ENCODE results near the gene TM9SF3. TPM values are rescaled to one million over a fixed set of nuclear protein-coding genes. Genes with fewer than 3 reads are reported as not detected.
A peak's percentile ranks its signal among the peaks of the same experiment; 100 is the strongest.

TM9SF3 gene
- total and polyA plus RNA-seq, 8 donors: 28.6 to 343 (median 72.2) TPM

DNA sequence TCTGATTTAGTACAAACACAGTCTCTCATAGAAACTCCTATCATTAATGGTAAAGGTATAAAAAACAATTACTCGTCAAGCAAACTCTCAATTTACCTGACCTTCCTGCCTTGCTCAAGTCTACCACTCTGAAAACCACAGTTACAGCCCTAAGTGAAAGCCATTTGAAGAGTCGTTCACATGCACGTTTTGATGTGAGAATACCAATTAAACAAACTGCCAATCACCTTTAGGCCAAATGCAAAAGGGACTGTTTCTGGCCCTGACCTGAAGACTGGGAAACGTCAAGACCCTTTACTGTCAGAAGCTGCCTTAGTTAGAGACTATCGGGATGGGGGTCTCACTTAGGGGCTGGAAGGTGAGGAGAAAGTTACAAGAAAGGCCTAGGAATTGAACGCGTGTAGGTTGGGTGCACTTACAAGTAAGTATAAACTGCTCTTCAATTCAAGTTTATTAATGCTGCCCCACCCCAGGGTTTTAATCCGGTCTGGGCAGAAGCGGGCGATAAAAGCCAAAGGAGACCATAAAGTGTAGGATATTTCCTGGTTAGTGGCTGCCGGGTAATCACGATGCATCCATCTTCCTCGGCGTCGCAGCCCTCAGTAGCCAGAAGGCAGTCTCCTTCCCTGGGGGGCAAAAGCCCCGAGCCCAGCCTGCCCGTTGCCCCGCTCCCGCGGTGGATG lies 935 bp downstream of the TM9SF3 start:
- Histone ChIP-seq H3K9me3 (no peaks in the 10 kb centered on the region), H3K4me3 (peak overlapping the region; percentile 74 to 92 (median 83)), H3K36me3 (no peaks in the 10 kb centered on the region), H3K4me1 (peaks cover 49 to 75% (median 62%) of the 10 kb centered on the region in 4 donors), H3K27me3 (no peaks in the 10 kb centered on the region), H3K27ac (peak overlapping the region; percentile 97 to 100 (median 99))
- TF ChIP-seq, protein P1, sequence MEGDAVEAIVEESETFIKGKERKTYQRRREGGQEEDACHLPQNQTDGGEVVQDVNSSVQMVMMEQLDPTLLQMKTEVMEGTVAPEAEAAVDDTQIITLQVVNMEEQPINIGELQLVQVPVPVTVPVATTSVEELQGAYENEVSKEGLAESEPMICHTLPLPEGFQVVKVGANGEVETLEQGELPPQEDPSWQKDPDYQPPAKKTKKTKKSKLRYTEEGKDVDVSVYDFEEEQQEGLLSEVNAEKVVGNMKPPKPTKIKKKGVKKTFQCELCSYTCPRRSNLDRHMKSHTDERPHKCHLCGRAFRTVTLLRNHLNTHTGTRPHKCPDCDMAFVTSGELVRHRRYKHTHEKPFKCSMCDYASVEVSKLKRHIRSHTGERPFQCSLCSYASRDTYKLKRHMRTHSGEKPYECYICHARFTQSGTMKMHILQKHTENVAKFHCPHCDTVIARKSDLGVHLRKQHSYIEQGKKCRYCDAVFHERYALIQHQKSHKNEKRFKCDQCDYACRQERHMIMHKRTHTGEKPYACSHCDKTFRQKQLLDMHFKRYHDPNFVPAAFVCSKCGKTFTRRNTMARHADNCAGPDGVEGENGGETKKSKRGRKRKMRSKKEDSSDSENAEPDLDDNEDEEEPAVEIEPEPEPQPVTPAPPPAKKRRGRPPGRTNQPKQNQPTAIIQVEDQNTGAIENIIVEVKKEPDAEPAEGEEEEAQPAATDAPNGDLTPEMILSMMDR (IDR thresholded peaks at IDR 0.05): no peak
- no peak for TF ChIP-seq EP300 (IDR thresholded peaks at IDR 0.05)
- TF ChIP-seq POLR2AphosphoS5 (IDR thresholded peaks at IDR 0.05): no peak
- TF ChIP-seq POLR2A (IDR thresholded peaks at IDR 0.05): no peak
- intact Hi-C loops (cut with DNase I; ENCODE audit: low total_unique reads): no loop called here
- DNase-seq: peak in 1 of 2 donors; percentile 78
- WGBS, 5 donors: 1 to 2% (median 1%) methylated on average over 17 to 20 of the region's 20 CpGs

DNA sequence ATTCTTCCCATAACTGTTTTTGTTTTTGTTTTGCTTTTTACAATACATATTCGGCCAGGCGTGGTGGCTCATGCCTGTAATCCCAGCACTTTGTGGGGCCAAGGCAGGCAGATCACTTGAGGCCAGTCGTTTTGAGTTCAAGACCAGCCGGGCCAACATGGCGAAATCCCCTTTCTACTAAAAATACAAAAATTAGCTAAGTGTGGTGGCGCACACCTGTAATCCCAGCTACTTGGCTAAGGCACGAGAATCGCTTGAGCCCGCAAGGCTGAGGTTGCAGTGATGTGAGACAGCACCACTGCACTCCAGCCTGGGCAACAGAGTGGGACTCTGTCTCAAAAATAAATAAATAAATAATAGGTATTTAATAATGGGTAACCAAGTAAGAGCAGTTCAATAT lies 2.3 kb downstream of the TM9SF3 start:
- TF ChIP-seq POLR2A (IDR thresholded peaks at IDR 0.05) (no peak), EP300 (IDR thresholded peaks at IDR 0.05) (no peak), POLR2AphosphoS5 (IDR thresholded peaks at IDR 0.05) (no peak)
- TF ChIP-seq, protein P1 (IDR thresholded peaks at IDR 0.05): no peak
- no peaks in the 10 kb centered on the region for H3K9me3 ChIP-seq
- intact Hi-C loops (cut with DNase I; ENCODE audit: low total_unique reads): no loop called here
- peaks cover 58 to 87% (median 76%) of the 10 kb centered on the region in 4 donors for H3K4me1 ChIP-seq
- H3K36me3 ChIP-seq: no peaks in the 10 kb centered on the region
- no peak for DNase-seq
- H3K4me3 ChIP-seq: peak overlapping the region; percentile 74 to 92 (median 83)
- H3K27ac ChIP-seq: peak overlapping the region; percentile 1 to 99 (median 97)
- H3K27me3 ChIP-seq: no peaks in the 10 kb centered on the region
- WGBS, 5 donors: 57 to 75% (median 63%) methylated on average over 9 of the region's 9 CpGs

- Histone ChIP-seq H3K4me1 (peaks cover 62 to 87% (median 77%) of the 10 kb centered on the region in 4 donors), H3K36me3 (no peaks in the 10 kb centered on the region), H3K4me3 (peak overlapping the region in 2 of 4 donors; percentile 74 to 86), H3K27me3 (no peaks in the 10 kb centered on the region), H3K27ac (peak overlapping the region in 4 of 5 donors; percentile 67 to 99 (median 98)), H3K9me3 (no peaks in the 10 kb centered on the region)
- no peak for DNase-seq
- TF ChIP-seq, protein P1 (IDR thresholded peaks at IDR 0.05): no peak
- TF ChIP-seq POLR2AphosphoS5 (IDR thresholded peaks at IDR 0.05): no peak
- no peak for TF ChIP-seq EP300 (IDR thresholded peaks at IDR 0.05)
- TF ChIP-seq POLR2A (IDR thresholded peaks at IDR 0.05): no peak
- intact Hi-C loops (cut with DNase I; ENCODE audit: low total_unique reads): no loop called here
- 32 to 63% (median 42%) methylated on average over 1 of the region's 1 CpG for WGBS, 5 donors
Measured at GRCh38 chr10:96584035-96584434, 2.8 kb downstream of the TM9SF3 start.

DNA sequence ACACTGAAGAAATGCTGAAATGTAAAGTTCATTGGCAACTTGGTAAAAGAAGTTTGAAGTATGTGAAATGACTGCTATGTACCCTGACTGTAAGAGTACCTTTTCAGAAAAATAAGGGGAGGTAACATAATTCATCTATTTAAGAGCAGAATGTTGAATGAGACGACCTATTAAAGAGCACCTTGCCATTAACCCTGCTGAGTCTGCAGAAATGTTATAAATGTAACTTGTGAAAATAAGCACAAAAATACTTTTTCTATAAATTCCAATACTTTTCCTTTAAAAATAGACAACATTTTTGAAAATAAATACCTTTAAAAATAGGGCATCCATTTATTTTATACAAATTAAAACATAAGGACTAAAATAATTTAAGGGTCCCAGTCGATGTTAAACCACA lies 7.7 kb downstream of the TM9SF3 start:
- intact Hi-C loops (cut with DNase I; ENCODE audit: low total_unique reads): no loop called here
- DNase-seq: no peak
- Histone ChIP-seq H3K4me1 (peaks cover 51 to 92% (median 75%) of the 10 kb centered on the region in 4 donors), H3K36me3 (peaks cover 0 to 21% (median 11%) of the 10 kb centered on the region in 4 donors), H3K27me3 (no peaks in the 10 kb centered on the region), H3K27ac (peak overlapping the region in 3 of 5 donors; percentile 15 to 72 (median 67)), H3K4me3 (no peak overlapping the region), H3K9me3 (no peaks in the 10 kb centered on the region)
- TF ChIP-seq POLR2AphosphoS5 (IDR thresholded peaks at IDR 0.05): no peak
- no peak for TF ChIP-seq POLR2A (IDR thresholded peaks at IDR 0.05)
- TF ChIP-seq EP300 (IDR thresholded peaks at IDR 0.05): no peak
- TF ChIP-seq, protein P1 (IDR thresholded peaks at IDR 0.05): no peak
- WGBS, 5 donors: 34 to 54% (median 46%) methylated on average over 2 of the region's 2 CpGs
